ENCODE results near the gene TANGO6. TPM values are rescaled to one million over a fixed set of nuclear protein-coding genes. Genes with fewer than 3 reads are reported as not detected.
"Not testable (repeated sequence)": the region's sequence is repeated elsewhere in the genome, so short reads cannot be mapped to it uniquely, and the experiment has no call there.

TANGO6 gene
- total RNA-seq, 1 experiment from 2014 or later, result 21.8 TPM

- H4K20me1 ChIP-seq (ENCODE audit: insufficient read depth, low read depth, low read length); H3K9me3 ChIP-seq (ENCODE audit: low read length); H3K36me3 ChIP-seq (ENCODE audit: insufficient read depth, low read length); H3K79me2 ChIP-seq (ENCODE audit: low read length); H3K27ac ChIP-seq (ENCODE audit: low read length); H2AFZ ChIP-seq (ENCODE audit: low read length); H3K9me2 ChIP-seq (replicated peaks; ENCODE audit: insufficient read depth, low read length); H3K9ac ChIP-seq (ENCODE audit: low read length); H3K4me2 ChIP-seq (ENCODE audit: low read depth, low read length, poor library complexity, severe bottlenecking); H3K27me3 ChIP-seq (ENCODE audit: low read length); H3K4me3 ChIP-seq (ENCODE audit: low read length): not testable (repeated sequence)
- peaks cover 13% of the 10 kb centered on the region for H3K4me1 ChIP-seq (ENCODE audit: low read length)
- peak; percentile 40 for DNase-seq
These were observed 147.0 kb downstream of the TANGO6 start for GRCh38 chr16:68990172-68990845.

GRCh38 chr16:68991075-68991474 is 147.7 kb downstream of the TANGO6 start:
- no peak overlapping the region for H3K4me2 ChIP-seq (ENCODE audit: low read depth, low read length, poor library complexity, severe bottlenecking)
- no peaks in the 10 kb centered on the region for H3K36me3 ChIP-seq (ENCODE audit: insufficient read depth, low read length)
- H3K27ac ChIP-seq (ENCODE audit: low read length), result no peak overlapping the region
- H3K9me2 ChIP-seq (replicated peaks; ENCODE audit: insufficient read depth, low read length), result no peaks in the 10 kb centered on the region
- H3K4me1 ChIP-seq (ENCODE audit: low read length), result peaks cover 13% of the 10 kb centered on the region
- H3K27me3 ChIP-seq (ENCODE audit: low read length), result no peaks in the 10 kb centered on the region
- no peaks in the 10 kb centered on the region for H4K20me1 ChIP-seq (ENCODE audit: insufficient read depth, low read depth, low read length)
- no peaks in the 10 kb centered on the region for H3K79me2 ChIP-seq (ENCODE audit: low read length)
- no peak overlapping the region for H3K4me3 ChIP-seq (ENCODE audit: low read length)
- peak; percentile 14 for DNase-seq
- H3K9ac ChIP-seq (ENCODE audit: low read length), result no peak overlapping the region
- H2AFZ ChIP-seq (ENCODE audit: low read length), result no peak overlapping the region
- H3K9me3 ChIP-seq (ENCODE audit: low read length), result no peaks in the 10 kb centered on the region

GRCh38 chr16:68992521-68992920 is 149.2 kb downstream of the TANGO6 start:
- Histone ChIP-seq H3K9ac (ENCODE audit: low read length) (no peak overlapping the region), H3K36me3 (ENCODE audit: insufficient read depth, low read length) (no peaks in the 10 kb centered on the region), H3K27me3 (ENCODE audit: low read length) (no peaks in the 10 kb centered on the region), H3K4me1 (ENCODE audit: low read length) (peaks cover 13% of the 10 kb centered on the region), H3K4me2 (ENCODE audit: low read depth, low read length, poor library complexity, severe bottlenecking) (no peak overlapping the region), H3K27ac (ENCODE audit: low read length) (no peak overlapping the region), H4K20me1 (ENCODE audit: insufficient read depth, low read depth, low read length) (no peaks in the 10 kb centered on the region), H3K79me2 (ENCODE audit: low read length) (no peaks in the 10 kb centered on the region), H3K9me2 (replicated peaks; ENCODE audit: insufficient read depth, low read length) (no peaks in the 10 kb centered on the region), H2AFZ (ENCODE audit: low read length) (no peak overlapping the region), H3K4me3 (ENCODE audit: low read length) (no peak overlapping the region), H3K9me3 (ENCODE audit: low read length) (no peaks in the 10 kb centered on the region)
- peak; percentile 37 for DNase-seq

- Histone ChIP-seq H3K9me2 (replicated peaks; ENCODE audit: insufficient read depth, low read length) (no peaks in the 10 kb centered on the region), H3K9me3 (ENCODE audit: low read length) (no peaks in the 10 kb centered on the region), H4K20me1 (ENCODE audit: insufficient read depth, low read depth, low read length) (no peaks in the 10 kb centered on the region), H3K9ac (ENCODE audit: low read length) (no peak overlapping the region), H3K4me3 (ENCODE audit: low read length) (no peak overlapping the region), H3K79me2 (ENCODE audit: low read length) (no peaks in the 10 kb centered on the region), H2AFZ (ENCODE audit: low read length) (no peak overlapping the region), H3K4me1 (ENCODE audit: low read length) (peaks cover 13% of the 10 kb centered on the region), H3K27ac (ENCODE audit: low read length) (no peak overlapping the region), H3K27me3 (ENCODE audit: low read length) (no peaks in the 10 kb centered on the region), H3K4me2 (ENCODE audit: low read depth, low read length, poor library complexity, severe bottlenecking) (no peak overlapping the region), H3K36me3 (ENCODE audit: insufficient read depth, low read length) (no peaks in the 10 kb centered on the region)
- peak; percentile 2 for DNase-seq
These were observed 150.1 kb downstream of the TANGO6 start for GRCh38 chr16:68993456-68993855.

- no peaks in the 10 kb centered on the region for H3K9me2 ChIP-seq (replicated peaks; ENCODE audit: insufficient read depth, low read length)
- no peaks in the 10 kb centered on the region for H3K36me3 ChIP-seq (ENCODE audit: insufficient read depth, low read length)
- no peak overlapping the region for H3K4me3 ChIP-seq (ENCODE audit: low read length)
- H3K9me3 ChIP-seq (ENCODE audit: low read length), result no peaks in the 10 kb centered on the region
- H3K9ac ChIP-seq (ENCODE audit: low read length), result no peak overlapping the region
- H3K79me2 ChIP-seq (ENCODE audit: low read length), result no peaks in the 10 kb centered on the region
- no peak overlapping the region for H2AFZ ChIP-seq (ENCODE audit: low read length)
- DNase-seq, result peak; percentile 31
- no peaks in the 10 kb centered on the region for H4K20me1 ChIP-seq (ENCODE audit: insufficient read depth, low read depth, low read length)
- peaks cover 13% of the 10 kb centered on the region for H3K4me1 ChIP-seq (ENCODE audit: low read length)
- H3K27ac ChIP-seq (ENCODE audit: low read length), result no peak overlapping the region
- no peak overlapping the region for H3K4me2 ChIP-seq (ENCODE audit: low read depth, low read length, poor library complexity, severe bottlenecking)
- no peaks in the 10 kb centered on the region for H3K27me3 ChIP-seq (ENCODE audit: low read length)
These were observed 150.6 kb downstream of the TANGO6 start for GRCh38 chr16:68993885-68994284.

- Histone ChIP-seq H3K27ac (ENCODE audit: low read length) (no peak overlapping the region), H3K4me2 (ENCODE audit: low read depth, low read length, poor library complexity, severe bottlenecking) (no peak overlapping the region), H3K4me3 (ENCODE audit: low read length) (no peak overlapping the region), H3K27me3 (ENCODE audit: low read length) (no peaks in the 10 kb centered on the region), H3K9me2 (replicated peaks; ENCODE audit: insufficient read depth, low read length) (no peaks in the 10 kb centered on the region), H3K9me3 (ENCODE audit: low read length) (no peaks in the 10 kb centered on the region), H3K79me2 (ENCODE audit: low read length) (no peaks in the 10 kb centered on the region), H4K20me1 (ENCODE audit: insufficient read depth, low read depth, low read length) (no peaks in the 10 kb centered on the region), H3K36me3 (ENCODE audit: insufficient read depth, low read length) (no peaks in the 10 kb centered on the region), H3K9ac (ENCODE audit: low read length) (no peak overlapping the region), H3K4me1 (ENCODE audit: low read length) (peaks cover 13% of the 10 kb centered on the region), H2AFZ (ENCODE audit: low read length) (no peak overlapping the region)
- DNase-seq, result peak; percentile 14
These were observed 151.0 kb downstream of the TANGO6 start for GRCh38 chr16:68994324-68994723.

DNA sequence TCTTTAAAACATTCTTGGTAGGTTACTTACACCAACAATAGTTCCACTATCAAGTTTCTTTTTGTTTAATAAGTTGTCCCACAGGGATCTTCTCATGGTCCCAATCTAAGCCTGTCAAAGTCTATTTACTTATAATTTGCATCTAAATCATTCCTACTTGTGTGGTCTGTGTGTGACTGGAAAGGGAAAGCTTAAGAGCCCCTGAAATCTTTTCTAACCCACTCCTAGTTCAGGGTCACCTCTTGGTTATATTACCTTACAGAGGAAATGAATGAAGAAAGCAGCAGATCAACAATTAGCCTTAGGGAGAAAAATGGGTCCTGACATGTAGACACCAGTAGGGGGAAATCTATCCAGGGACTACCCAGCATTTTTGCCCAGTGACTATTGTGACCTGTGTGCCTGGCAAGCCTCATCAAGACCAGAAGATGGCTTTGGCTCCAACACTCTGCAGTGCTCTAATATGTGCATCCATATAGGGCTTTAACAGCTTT is 151.7 kb downstream of the TANGO6 start:
- no peak overlapping the region for H3K4me2 ChIP-seq (ENCODE audit: low read depth, low read length, poor library complexity, severe bottlenecking)
- H3K9ac ChIP-seq (ENCODE audit: low read length), result no peak overlapping the region
- H4K20me1 ChIP-seq (ENCODE audit: insufficient read depth, low read depth, low read length), result no peaks in the 10 kb centered on the region

DNA sequence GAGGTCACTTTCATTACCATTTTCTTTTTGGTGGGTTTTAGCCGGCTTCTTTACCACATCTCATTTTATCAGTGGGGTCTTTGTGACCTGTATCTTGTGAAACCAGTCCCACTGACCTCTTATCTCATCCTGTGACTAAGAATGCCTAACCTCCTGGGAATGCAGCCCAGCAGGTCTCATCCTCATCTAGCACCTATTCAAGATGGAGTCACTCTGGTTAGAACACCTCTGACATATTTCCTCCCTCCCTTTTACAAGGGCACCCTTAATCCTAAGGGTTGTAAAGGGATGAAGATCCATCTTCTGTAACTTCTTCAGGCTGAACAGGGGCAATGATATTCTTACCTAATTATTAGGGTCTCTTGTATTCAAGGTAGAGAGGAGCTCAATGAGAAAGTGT is 154.2 kb downstream of the TANGO6 start:
- Histone ChIP-seq H3K4me3 (ENCODE audit: low read length) (no peak overlapping the region), H3K9ac (ENCODE audit: low read length) (no peak overlapping the region), H3K9me2 (replicated peaks; ENCODE audit: insufficient read depth, low read length) (no peaks in the 10 kb centered on the region), H3K79me2 (ENCODE audit: low read length) (no peaks in the 10 kb centered on the region), H2AFZ (ENCODE audit: low read length) (no peak overlapping the region), H3K4me2 (ENCODE audit: low read depth, low read length, poor library complexity, severe bottlenecking) (no peak overlapping the region), H3K4me1 (ENCODE audit: low read length) (peaks cover 13% of the 10 kb centered on the region), H3K9me3 (ENCODE audit: low read length) (0 out of 2 replicates have a peak, but pooled peaks cover 2% of the 10 kb centered on the region), H3K27me3 (ENCODE audit: low read length) (no peaks in the 10 kb centered on the region), H4K20me1 (ENCODE audit: insufficient read depth, low read depth, low read length) (no peaks in the 10 kb centered on the region), H3K36me3 (ENCODE audit: insufficient read depth, low read length) (no peaks in the 10 kb centered on the region), H3K27ac (ENCODE audit: low read length) (no peak overlapping the region)
- peak; percentile 25 for DNase-seq

More for the DNA sequence above, 151.7 kb downstream of the TANGO6 start:
- no peak overlapping the region for H3K4me3 ChIP-seq (ENCODE audit: low read length)
- no peaks in the 10 kb centered on the region for H3K9me3 ChIP-seq (ENCODE audit: low read length)
- H3K27me3 ChIP-seq (ENCODE audit: low read length), result no peaks in the 10 kb centered on the region
- no peaks in the 10 kb centered on the region for H3K36me3 ChIP-seq (ENCODE audit: insufficient read depth, low read length)
- no peaks in the 10 kb centered on the region for H3K9me2 ChIP-seq (replicated peaks; ENCODE audit: insufficient read depth, low read length)
- H2AFZ ChIP-seq (ENCODE audit: low read length), result no peak overlapping the region
- H3K79me2 ChIP-seq (ENCODE audit: low read length), result no peaks in the 10 kb centered on the region
- DNase-seq, result peak; percentile 64
- peaks cover 13% of the 10 kb centered on the region for H3K4me1 ChIP-seq (ENCODE audit: low read length)
- no peak overlapping the region for H3K27ac ChIP-seq (ENCODE audit: low read length)

Data from Karpas-422 (cell line).